Right hindlimb (tissue), 1 donor: ENCODE results near the gene MAP2.

Experiments used
- DNase-seq: peaks from one replicate; pipeline ENCODE4 v3.0.0-alpha.2; 2018

The MAP2 gene

DNA sequence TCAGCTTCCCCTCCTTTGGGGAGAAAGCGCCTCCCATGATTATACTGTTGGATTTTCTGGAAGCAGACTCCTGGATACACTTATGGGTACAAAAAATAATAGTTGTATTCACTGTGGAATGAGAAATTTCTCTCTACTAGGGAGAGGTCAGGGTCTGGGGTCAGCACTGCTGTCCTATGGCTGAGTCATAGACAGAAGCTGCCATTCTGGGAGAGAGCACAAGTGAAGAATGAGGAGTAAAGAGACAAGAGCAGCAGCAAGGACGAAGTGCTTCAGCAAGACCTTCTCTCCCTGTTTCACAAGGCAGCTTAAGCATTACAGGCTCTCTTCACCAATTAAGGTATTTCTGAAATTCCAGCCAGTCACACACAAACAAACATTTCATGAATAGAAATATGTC lies 337.7 kb downstream of the MAP2 start:
- DNase-seq: no peak

DNA sequence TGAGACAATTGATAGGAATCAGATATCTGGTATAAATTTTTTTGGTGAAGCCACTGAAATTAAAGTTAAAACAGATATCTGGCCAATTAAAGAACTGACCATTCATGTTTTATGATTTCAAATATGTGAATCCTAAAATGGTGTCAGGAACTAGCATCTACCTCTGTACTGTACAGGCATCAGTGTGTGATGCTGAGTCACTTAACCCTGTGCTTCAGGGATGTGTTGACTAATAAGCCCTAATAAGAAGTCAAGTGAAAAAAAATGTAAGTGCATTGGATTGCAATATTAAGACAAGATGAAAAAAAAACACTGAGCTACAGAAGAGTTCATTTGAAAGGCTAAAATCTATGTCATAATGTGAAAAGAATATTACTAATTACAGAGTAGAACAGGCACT lies 338.7 kb downstream of the MAP2 start:
- DNase-seq: no peak

DNA sequence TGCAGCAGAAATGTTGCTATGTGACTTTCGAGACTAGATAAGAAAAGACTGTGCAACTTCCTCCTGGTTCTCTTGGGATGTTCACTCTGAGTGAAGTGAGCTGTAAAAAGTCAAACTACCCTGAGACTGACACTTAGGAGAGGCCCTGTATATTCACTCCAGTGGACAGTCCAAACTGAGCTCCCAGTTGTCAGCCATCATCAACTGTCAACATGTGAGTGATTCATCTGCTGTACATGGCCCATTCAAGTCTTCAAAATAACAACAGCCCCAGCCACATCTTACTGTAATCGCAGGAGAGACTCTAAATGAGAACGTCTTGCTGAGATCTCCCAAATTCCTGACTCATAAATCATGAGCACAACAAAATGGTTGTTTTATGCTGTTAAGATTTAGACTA lies 339.3 kb downstream of the MAP2 start:
- no peak for DNase-seq

DNA sequence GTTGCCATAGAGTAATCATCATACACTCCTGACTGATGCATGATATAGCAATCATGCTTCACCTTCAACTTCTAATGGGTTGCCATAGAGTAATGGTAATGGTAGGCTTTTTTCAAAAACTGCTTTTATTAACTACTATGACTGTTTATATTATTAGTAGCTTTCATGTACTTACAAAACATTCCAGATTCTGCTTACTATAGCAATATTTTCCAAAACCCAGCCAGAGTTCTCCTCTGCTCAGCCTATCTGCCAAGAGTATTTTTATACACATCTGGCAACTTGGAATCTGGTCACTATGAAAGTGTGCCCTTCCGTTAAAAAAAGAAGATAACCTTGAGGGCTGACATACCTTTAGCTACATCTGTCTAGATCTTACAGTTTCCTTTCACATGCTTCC lies 342.8 kb downstream of the MAP2 start:
- DNase-seq: no peak

DNA sequence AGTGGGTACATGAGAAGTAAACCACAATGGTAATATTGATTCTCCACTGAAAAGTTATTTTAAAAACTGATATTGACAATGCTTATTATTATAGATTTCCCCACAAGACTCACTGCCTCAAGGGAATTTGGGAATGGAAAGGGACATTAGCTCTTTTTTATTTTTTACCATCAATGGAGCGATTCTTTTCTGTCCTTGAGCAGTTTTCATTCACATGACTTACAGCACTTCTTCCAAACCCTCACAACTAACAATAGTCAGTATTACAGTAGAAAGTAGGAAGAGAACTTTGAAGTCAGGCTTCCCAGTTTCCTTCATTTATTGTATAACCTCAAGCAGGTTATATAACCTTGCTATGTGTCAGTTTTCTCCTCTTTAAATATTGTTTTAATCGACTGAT lies 343.5 kb downstream of the MAP2 start:
- no peak for DNase-seq

DNA sequence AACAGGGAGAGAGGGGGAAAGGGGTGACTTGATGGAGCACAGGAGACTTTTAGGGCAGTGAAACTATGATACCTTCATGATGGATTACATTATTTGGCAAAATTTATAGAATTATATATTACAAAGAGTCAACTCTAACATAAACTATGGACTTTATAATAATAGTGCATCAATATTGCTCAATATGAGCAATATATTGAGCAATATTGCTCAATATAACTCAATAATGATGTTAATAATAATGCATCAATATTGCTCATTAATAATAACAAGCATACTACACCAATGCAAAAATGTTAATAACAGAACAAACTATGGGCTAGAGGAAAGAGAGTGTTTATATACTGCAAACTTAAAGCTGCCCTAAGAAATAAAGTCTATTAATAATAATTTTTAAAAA lies 344.7 kb downstream of the MAP2 start:
- DNase-seq: no peak

DNA sequence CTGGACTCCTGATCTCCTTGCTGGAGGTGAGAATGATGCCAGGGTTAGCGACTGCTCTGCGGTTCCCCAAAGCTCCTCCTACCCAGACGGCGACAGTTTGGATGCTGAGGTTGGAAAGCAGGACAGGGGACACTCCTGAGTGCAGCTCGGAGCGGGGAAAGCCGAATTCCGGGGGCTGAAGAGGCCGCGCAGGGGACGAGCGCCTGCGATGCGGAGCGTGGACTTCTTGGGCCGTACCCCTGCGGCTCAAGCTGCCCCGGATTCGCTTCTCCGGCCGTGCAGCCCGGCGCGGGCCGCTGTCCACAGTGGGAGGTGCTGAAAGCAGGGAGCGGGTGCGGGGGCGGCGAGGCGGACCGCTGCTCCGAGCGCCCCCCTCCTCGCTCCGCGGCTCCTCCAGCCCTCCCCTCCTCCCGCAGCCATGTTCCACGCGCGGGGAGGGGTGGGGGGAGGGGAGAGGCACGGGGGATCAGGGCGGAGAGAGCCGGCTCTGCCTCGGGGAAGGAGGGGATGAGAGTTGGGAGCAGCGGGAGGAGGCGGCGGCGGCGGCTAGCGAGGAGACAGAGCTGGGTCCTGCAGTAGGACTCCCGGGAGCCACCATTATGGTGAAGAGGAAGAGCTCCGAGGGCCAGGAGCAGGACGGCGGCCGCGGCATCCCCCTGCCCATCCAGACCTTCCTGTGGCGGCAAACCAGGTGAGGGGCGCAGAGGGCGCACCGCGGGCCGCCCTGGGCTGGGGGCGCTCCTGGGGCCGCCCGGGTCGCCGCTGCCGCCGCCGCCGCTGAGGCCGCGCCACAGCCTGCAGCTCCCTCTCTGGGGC lies 347.8 kb downstream of the MAP2 start, which contains the start of gene UNC80:
TSS of gene UNC80 (plus strand) at position 359 of the 816 bp plus-strand sequence. CDS start at position 600, 241 bp downstream.
- peak; percentile 90 for DNase-seq

DNA sequence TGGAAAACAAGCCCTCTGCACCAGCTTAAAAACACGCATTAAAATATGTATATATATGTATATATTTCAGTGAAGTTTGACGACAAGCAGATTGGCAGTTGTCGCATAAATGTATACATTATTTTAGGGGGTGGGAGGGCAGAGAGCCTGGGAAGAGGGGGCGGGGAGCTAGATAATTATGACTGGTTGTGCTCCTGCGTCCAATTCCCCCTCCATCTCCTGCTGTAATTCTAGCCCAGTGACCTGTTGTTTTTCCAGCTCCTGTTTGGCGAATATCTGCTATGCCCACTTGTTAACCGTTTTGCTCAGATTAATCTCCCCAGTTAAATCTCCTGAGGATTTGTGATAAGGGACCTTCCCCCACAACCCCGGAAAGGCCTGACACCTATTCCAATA lies 348.4 kb downstream of the MAP2 start:
- DNase-seq: no peak

DNA sequence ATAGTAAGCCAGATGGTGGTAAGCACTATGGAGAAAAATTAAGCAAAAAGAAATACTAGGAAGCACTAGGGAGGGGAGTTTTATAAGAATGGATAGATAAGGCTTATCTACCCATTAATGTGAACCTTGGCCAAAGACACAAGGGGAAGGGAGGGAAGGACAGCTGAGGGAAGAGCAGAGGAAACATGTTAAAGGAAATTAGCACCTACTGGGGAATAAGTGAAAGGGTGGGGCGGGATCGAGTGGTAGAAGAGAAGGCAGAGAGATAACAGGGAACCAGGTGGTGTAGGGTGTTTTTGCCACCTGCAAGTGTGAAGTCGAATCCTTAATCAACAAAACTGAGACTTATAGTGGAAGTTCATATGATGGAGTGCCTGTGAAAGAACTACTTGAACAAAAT lies 349.5 kb downstream of the MAP2 start:
- no peak for DNase-seq
